ENCODE data around the gene FOLR1. TPM values are rescaled to one million over a fixed set of nuclear protein-coding genes. Genes with fewer than 3 reads are reported as not detected.
"Not testable (repeated sequence)": the region's sequence is repeated elsewhere in the genome, so short reads cannot be mapped to it uniquely, and the experiment has no call there.

Gene FOLR1
- total and polyA plus RNA-seq, 11 donors = 0.08 to 0.79 (median 0.30) TPM; not detected in 7

DNA sequence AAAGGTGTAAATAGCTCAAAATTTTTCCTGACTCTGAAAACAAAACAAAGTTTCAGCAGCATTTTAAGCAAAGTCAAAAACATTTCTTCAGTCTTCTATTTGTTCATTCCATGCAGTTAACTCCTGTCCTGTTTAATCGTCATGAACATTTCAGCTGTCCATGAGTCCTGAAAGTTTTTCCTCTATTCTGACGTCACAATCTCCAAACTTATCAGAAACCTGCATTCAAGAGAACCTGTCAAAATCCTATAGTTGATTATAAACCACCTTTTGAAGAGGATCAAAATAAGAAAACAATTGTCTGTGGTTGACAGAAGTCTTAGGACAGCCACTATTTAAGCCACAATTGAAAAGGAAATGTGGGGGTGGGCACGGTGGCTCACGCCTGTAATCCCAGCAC lies 41.1 kb upstream of the FOLR1 start:
- DNase-seq = no peak
- Histone ChIP-seq H3K27ac (no peak overlapping the region), H3K9me3 (no peaks in the 10 kb centered on the region), H3K4me1 (no peaks in the 10 kb centered on the region), H3K4me3 (no peak overlapping the region), H3K27me3 (peaks cover 0 to 6% (median 0%) of the 10 kb centered on the region in 9 donors), H3K36me3 (no peaks in the 10 kb centered on the region)
- no peak for ATAC-seq
- intact Hi-C loops (cut with DNase I) = no loop called here
- no peak for TF ChIP-seq POLR2A (IDR thresholded peaks at IDR 0.05)
- TF ChIP-seq, protein P1, sequence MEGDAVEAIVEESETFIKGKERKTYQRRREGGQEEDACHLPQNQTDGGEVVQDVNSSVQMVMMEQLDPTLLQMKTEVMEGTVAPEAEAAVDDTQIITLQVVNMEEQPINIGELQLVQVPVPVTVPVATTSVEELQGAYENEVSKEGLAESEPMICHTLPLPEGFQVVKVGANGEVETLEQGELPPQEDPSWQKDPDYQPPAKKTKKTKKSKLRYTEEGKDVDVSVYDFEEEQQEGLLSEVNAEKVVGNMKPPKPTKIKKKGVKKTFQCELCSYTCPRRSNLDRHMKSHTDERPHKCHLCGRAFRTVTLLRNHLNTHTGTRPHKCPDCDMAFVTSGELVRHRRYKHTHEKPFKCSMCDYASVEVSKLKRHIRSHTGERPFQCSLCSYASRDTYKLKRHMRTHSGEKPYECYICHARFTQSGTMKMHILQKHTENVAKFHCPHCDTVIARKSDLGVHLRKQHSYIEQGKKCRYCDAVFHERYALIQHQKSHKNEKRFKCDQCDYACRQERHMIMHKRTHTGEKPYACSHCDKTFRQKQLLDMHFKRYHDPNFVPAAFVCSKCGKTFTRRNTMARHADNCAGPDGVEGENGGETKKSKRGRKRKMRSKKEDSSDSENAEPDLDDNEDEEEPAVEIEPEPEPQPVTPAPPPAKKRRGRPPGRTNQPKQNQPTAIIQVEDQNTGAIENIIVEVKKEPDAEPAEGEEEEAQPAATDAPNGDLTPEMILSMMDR (IDR thresholded peaks at IDR 0.05) = no peak
- 65 to 77% (median 70%) methylated on average over 4 of the region's 4 CpGs for WGBS, 4 donors

DNA sequence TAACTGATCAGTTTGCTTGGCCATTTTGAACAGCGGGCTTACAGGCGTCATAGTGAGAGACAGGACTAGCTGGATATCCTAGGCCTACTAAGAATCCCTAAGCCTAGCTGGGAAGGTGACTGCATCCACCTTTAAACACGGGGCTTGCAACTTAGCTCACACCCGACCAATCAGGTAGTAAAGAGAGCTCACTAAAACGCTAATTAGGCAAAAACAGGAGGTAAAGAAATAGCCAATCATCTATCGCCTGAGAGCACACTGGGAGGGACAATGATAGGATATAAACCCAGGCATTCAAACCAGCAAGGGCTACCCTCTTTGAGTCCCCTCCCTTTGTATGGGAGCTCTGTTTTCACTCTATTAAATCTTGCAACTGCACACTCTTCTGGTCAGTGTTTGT lies 38.1 kb upstream of the FOLR1 start:
- H3K27me3 ChIP-seq; H3K36me3 ChIP-seq; intact Hi-C loops (cut with DNase I); H3K4me3 ChIP-seq; H3K4me1 ChIP-seq; ATAC-seq; H3K27ac ChIP-seq; DNase-seq; H3K9me3 ChIP-seq: not testable (repeated sequence)
- 74 to 85% (median 83%) methylated on average over 6 of the region's 6 CpGs for WGBS, 4 donors

DNA sequence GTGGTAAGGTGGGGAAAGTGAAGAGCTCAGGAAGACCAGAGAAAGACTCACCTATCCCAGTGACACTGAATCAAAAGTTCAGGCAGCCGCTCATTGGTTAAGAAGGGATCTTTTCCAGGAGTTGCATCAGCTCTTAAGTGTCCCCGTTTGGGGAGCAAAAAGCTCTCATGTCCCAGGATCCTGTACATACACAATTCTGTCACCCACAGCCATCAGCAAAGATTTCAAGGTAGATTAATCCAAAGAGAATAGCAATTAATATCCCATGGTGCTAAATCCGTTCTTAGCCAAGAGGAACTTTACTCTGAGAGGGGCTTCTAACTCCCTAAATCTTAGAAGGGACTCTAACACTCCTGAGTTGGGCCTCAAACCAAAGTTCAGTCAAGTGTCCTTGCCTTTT lies 37.1 kb upstream of the FOLR1 start:
- ATAC-seq = no peak
- DNase-seq = no peak
- Histone ChIP-seq H3K27ac (no peak overlapping the region), H3K4me3 (no peak overlapping the region), H3K27me3 (peaks cover 0 to 9% (median 0%) of the 10 kb centered on the region in 9 donors), H3K36me3 (no peaks in the 10 kb centered on the region), H3K4me1 (no peaks in the 10 kb centered on the region), H3K9me3 (no peaks in the 10 kb centered on the region)
- intact Hi-C loops (cut with DNase I) = no loop called here
- WGBS, 4 donors = 80 to 88% (median 87%) methylated on average over 3 of the region's 3 CpGs
- TF ChIP-seq POLR2A (IDR thresholded peaks at IDR 0.05) = no peak
- TF ChIP-seq, protein P1 (IDR thresholded peaks at IDR 0.05) = no peak

DNA sequence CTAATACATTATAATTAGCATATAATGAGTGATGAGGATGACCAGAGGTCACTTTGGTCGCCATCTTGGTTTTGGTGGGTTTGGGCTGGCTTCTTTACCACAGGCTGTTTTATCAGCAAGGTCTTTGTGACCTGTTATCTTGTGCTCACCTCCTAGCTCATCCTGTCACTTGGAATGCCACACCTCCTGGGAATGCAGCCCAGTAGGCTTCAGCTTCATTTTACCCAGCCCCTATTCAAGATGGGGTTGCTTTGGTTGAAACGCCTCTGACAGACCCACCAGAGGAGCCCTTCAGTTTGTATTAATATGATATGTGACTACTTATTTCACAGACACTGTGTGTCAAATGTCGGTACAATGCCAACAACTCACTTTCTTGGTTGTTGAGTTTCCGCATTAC lies 36.2 kb upstream of the FOLR1 start:
- no peak for TF ChIP-seq POLR2A (IDR thresholded peaks at IDR 0.05)
- TF ChIP-seq, protein P1 (IDR thresholded peaks at IDR 0.05) = no peak
- H3K36me3 ChIP-seq = no peaks in the 10 kb centered on the region

DNA sequence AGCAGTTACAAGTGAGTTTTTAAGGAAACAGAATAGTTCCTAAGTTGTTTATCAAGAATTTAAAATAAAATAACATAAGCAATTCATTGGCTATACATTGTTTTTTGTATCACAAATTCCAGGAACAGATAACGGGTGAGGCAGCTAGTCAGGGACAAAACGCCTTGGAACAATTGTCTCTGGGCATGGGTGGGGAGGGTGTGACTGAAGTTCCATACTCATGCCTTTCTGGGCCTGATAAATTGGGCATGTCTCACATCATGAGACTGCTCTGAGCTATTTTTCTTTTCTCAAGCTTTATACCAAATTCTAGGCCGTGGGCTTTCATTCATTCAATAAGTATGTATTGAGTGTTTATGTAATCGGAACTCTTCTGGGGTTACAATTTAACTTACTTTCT lies 34.8 kb upstream of the FOLR1 start:
- ATAC-seq = no peak

More for the DNA sequence above, 36.2 kb upstream of the FOLR1 start:
- no peak for ATAC-seq
- Histone ChIP-seq H3K27ac (no peak overlapping the region), H3K9me3 (no peaks in the 10 kb centered on the region), H3K27me3 (peaks cover 0 to 15% (median 0%) of the 10 kb centered on the region in 9 donors), H3K4me1 (no peaks in the 10 kb centered on the region), H3K4me3 (no peak overlapping the region)
- WGBS, 4 donors = 74 to 88% (median 86%) methylated on average over 4 of the region's 4 CpGs
- no peak for DNase-seq
- intact Hi-C loops (cut with DNase I) = no loop called here

More for the DNA sequence above, 34.8 kb upstream of the FOLR1 start:
- H3K9me3 ChIP-seq = no peaks in the 10 kb centered on the region
- no peaks in the 10 kb centered on the region for H3K4me1 ChIP-seq
- peaks cover 0 to 17% (median 0%) of the 10 kb centered on the region in 9 donors for H3K27me3 ChIP-seq
- DNase-seq = no peak
- TF ChIP-seq, protein P1 (IDR thresholded peaks at IDR 0.05) = no peak
- no peak for TF ChIP-seq POLR2A (IDR thresholded peaks at IDR 0.05)
- H3K4me3 ChIP-seq = no peak overlapping the region
- WGBS, 4 donors = 76 to 81% (median 77%) methylated on average over 4 of the region's 4 CpGs
- no peaks in the 10 kb centered on the region for H3K36me3 ChIP-seq
- no peak overlapping the region for H3K27ac ChIP-seq
- intact Hi-C loops (cut with DNase I) = no loop called here
